Smooth muscle cell of trachea (primary cell): Measurements from ENCODE around the gene SLC5A5. TPM values are rescaled to one million over a fixed set of nuclear protein-coding genes. Genes with fewer than 3 reads are reported as not detected.

Experiments used
- total RNA-seq: library from RNA; depleted of rRNA; stranded (reverse); fragments of >200 nt; gene quantifications from 2 replicates; pipeline ENCODE4 v1.2.1, GENCODE V29; 2014

SLC5A5 gene
- 0.33 TPM in 1 of 2 replicates, not detected in the other for total RNA-seq

DNA sequence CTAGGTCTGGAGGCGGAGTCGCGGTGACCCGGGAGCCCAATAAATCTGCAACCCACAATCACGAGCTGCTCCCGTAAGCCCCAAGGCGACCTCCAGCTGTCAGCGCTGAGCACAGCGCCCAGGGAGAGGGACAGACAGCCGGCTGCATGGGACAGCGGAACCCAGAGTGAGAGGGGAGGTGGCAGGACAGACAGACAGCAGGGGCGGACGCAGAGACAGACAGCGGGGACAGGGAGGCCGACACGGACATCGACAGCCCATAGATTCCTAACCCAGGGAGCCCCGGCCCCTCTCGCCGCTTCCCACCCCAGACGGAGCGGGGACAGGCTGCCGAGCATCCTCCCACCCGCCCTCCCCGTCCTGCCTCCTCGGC, at the start of gene SLC5A5:
Gene SLC5A5 (plus strand): TSS at position 68 of the 373 bp plus-strand sequence. CDS start 375 bp downstream, outside the sequence.

DNA sequence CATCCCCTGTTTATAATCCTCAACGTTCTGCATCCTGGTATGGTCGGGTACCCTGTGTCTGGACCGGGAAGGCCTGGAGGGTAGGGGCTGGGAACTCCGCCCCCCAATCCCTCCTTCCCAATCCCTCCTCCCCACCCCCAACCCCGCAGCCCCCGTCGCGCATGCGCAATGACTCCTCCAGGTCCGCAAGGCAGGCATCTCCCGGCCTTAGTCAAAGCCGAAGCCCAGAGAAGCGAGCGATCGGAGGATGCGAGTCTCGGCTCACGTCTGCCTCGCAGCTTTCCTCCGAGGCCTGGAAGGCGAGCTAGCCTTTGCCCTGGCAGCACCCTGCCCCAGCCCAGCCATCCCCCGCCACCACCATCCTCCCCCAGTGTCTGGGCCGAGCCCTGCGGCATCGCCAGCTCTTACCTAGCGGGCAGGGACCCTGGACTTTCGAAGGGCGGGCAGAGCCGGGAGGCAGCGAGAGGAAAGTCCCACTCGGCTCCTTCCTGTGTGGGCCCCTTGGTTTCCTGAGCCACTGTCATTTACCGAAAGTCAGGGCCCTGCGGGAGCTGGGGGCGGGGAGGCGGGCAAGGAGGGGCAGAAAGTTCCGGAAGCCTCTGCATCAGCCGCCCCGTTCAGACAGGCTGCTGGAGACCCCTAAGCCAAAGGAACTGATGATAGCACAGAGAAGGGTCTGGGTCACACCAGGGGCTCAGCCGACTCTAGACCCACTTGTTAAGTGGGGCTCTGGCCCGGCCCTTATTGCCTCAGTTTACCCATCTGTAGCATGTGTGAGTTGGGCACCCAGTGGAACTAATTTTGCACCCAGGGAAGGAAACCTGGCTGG, 24.0 kb upstream of the SLC5A5 start, which contains the start of gene JAK3:
Gene JAK3 (minus strand): TSS at position 445 of the 829 bp plus-strand sequence. CDS start 3,565 bp downstream, outside the sequence.

DNA sequence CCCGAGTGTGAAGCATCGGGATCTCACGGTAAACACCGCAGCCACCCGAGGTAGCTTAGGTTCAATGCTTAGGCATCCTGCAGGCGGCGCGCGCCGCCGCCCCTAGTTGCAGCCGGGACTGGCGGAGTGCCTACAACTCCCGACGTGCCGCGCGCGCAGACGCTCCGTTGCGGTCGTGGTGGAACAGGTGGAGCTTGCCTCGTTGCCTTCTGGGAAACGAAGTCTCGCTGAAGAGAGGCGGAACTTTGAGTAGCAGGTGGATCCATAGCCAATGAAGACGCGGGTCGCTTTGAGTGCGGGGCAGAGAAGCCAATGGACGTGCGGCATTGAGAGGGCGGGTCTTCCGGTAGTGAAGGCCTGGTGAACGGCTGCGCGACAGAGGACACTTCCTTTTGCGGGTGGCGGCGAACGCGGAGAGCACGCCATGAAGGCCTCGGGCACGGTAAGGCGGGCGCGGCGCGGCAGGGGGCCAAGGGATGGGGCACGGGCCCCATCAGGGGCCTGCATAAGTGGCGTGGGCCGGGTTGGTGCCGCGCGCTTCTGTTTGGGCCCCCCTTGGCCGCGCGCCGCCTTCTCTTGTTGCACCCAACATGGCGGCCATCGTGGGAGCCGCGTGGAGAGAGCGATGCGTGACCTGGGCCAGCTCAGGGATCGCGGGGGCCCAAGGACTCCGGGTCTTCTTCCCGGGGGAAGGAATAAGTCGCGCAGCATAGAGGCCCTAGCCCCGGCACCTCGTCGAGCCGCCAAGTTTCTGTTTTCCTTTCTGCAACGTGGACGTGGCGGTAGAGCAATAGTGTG, 12.0 kb upstream of the SLC5A5 start, which contains the start of gene RPL18A:
Gene RPL18A (plus strand): TSS at position 378 of the 798 bp plus-strand sequence. CDS start 47 bp downstream, at position 425.

DNA sequence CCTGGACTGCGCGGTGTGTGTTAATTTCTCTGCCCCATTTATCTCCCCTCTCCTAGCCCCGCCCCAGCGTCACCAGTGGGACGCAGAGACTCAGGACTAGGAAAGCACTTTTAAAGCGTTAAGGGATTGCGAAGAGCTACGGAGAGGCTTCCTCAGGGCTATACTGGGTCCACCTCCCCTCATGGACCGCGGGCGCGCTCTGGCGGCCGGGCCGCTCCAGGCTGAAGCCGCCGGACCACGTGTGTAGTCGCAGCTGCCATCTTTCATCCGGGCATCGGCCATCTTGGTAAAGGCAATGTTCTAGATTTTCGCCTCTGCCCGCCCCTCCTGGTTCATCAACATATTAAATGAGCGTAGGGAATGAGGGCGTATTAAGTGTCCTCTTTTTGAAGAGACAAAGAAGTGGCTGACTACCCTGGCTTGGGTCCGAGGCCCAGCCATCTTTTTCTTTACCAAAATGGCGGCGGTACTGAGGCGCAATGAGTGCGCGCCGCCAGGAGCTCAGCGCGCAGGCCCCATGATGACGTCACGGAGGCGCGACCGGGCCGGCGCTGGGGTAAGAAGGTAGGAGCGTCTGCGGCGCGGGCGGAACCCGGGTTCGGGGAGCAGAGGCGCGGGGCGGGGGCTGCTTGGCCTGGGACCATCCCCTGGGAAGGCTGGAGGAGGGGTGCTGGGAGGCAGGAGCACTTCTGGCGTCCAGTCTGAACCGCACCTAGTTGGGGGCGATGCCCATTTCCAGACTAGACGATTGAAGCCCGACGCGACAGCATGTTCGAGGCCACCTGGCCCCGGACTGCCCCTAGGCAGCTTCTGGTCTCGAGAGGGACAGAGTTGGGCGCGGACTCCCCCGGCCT, 61.0 kb downstream of the SLC5A5 start, which contains the start of gene CCDC124:
Gene CCDC124 (plus strand): TSS at position 531 of the 854 bp plus-strand sequence. CDS start 3,406 bp downstream, outside the sequence.

Other genes with a start within 250 kb of the SLC5A5 start
- gene UNC13A, start 183.6 kb upstream of the SLC5A5 start, total RNA-seq: under 0.01 and 0.50 TPM in 2 replicates
- 24.9 and 35.2 TPM in 2 replicates for gene MAP1S, start 152.5 kb upstream of the SLC5A5 start, total RNA-seq
- 0.29 and 0.83 TPM in 2 replicates for gene FCHO1, start 120.5 kb upstream of the SLC5A5 start, total RNA-seq
- not detected in 2 replicates for gene B3GNT3, start 76.8 kb upstream of the SLC5A5 start, total RNA-seq
- gene INSL3, start 50.4 kb upstream of the SLC5A5 start, total RNA-seq: not detected in 2 replicates
- gene JAK3, start 24.0 kb upstream of the SLC5A5 start, total RNA-seq: 0.58 and 2.6 TPM in 2 replicates
- 1,057 and 1,473 TPM in 2 replicates for gene RPL18A, start 12.0 kb upstream of the SLC5A5 start, total RNA-seq
- 35.4 and 44.2 TPM in 2 replicates for gene CCDC124, start 61.1 kb downstream of the SLC5A5 start, total RNA-seq
- 0.15 and 0.50 TPM in 2 replicates for gene KCNN1, start 95.2 kb downstream of the SLC5A5 start, total RNA-seq
- gene ARRDC2, start 136.2 kb downstream of the SLC5A5 start, total RNA-seq: 7.1 and 7.3 TPM in 2 replicates
- 0.15 and 0.33 TPM in 2 replicates for gene IL12RB1, start 215.0 kb downstream of the SLC5A5 start, total RNA-seq
- gene MAST3, start 225.8 kb downstream of the SLC5A5 start, total RNA-seq: 3.8 and 6.0 TPM in 2 replicates